CD4-positive, alpha-beta T cell (primary cell): Measurements from ENCODE around the gene HEPN1. TPM values are rescaled to one million over a fixed set of nuclear protein-coding genes. Genes with fewer than 3 reads are reported as not detected.

Source experiments
- ATAC-seq: fragments of 200-7000 bp; cut with Tn5 transposase; one replicate; pipeline ENCODE4 v1.10.0; 2022; ENCODE audit warnings: mild to moderate bottlenecking; ENCODE audit not compliant: poor library complexity
- CTCF ChIA-PET: fragments of 350-600 bp; sonication (Branson Sonifier 250); formaldehyde crosslinking; loops from one replicate; lab custom pipeline; 2021; ENCODE audit warnings: antibody characterized with exemption, inconsistent platforms; lab: Charles Lee
- POLR2A ChIA-PET: fragments of 350-600 bp; sonication (Branson Sonifier 250); formaldehyde crosslinking; loops from one replicate; lab custom pipeline; 2021; ENCODE audit warnings: antibody characterized with exemption, inconsistent platforms; lab: Charles Lee
- DNase-seq, 14 experiments: peaks; one replicate each; pipeline ENCODE4 v3.0.0-alpha.2; 2013 to 2020; ENCODE audit warnings: mixed read lengths in 2 of 14
- H3K27ac ChIP-seq, 2 donors: one replicate each; pipeline versions ENCODE4 v1.5.1 to v1.7.0; 2013; ENCODE audit warnings: low read length in 2 of 2, low read depth in 1 of 2, mild to moderate bottlenecking in 1 of 2
- H3K27me3 ChIP-seq, 2 experiments: 1 replicate in 1 of 2; 2 replicates in 1 of 2; pipeline versions ENCODE4 v1.6.1 to v1.7.0; 2013; ENCODE audit warnings: low read length in 2 of 2, control low read depth in 1 of 2, mild to moderate bottlenecking in 1 of 2, moderate library complexity in 1 of 2; ENCODE audit not compliant: insufficient read depth in 2 of 2, control insufficient read depth in 1 of 2
- H3K36me3 ChIP-seq: one replicate; pipeline ENCODE4 v1.6.1; 2013; ENCODE audit warnings: low read length, control low read depth; ENCODE audit not compliant: insufficient read depth
- H3K4me1 ChIP-seq: one replicate; pipeline ENCODE4 v1.6.1; 2013; ENCODE audit warnings: low read length, control low read depth; ENCODE audit not compliant: insufficient read depth
- H3K4me3 ChIP-seq: one replicate; pipeline ENCODE4 v1.5.1; 2013; ENCODE audit warnings: mild to moderate bottlenecking, low read length, moderate library complexity
- H3K9me3 ChIP-seq, 2 experiments: 1 replicate in 1 of 2; 2 replicates in 1 of 2; pipeline versions ENCODE4 v1.6.1 to v1.7.0; 2013; ENCODE audit warnings: low read length in 2 of 2, mild to moderate bottlenecking in 2 of 2, control low read depth in 1 of 2, moderate library complexity in 1 of 2; ENCODE audit not compliant: control insufficient read depth in 1 of 2, insufficient read depth in 1 of 2
- H3K27ac Mint-ChIP-seq: one replicate; pipeline ENCODE4 v1.8.0; 2020; ENCODE audit warnings: mixed read lengths
- H3K27me3 Mint-ChIP-seq: one replicate; pipeline ENCODE4 v1.8.0; 2021; ENCODE audit warnings: mixed read lengths
- H3K36me3 Mint-ChIP-seq: one replicate; pipeline ENCODE4 v1.8.0; 2021; ENCODE audit warnings: low read depth, mixed read lengths
- H3K4me1 Mint-ChIP-seq: one replicate; pipeline ENCODE4 v1.8.0; 2021; ENCODE audit warnings: low read depth, mixed read lengths
- H3K4me3 Mint-ChIP-seq: one replicate; pipeline ENCODE4 v1.8.0; 2020; ENCODE audit warnings: mild to moderate bottlenecking, mixed read lengths
- H3K9me3 Mint-ChIP-seq: one replicate; pipeline ENCODE4 v1.8.0; 2020; ENCODE audit warnings: mixed read lengths
- CTCF ChIP-seq: fragments of 200-600 bp; IDR thresholded peaks from one replicate; pipeline ENCODE4 v1.8.0; 2022; ENCODE audit warnings: antibody characterized with exemption, mild to moderate bottlenecking
- intact Hi-C, 2 experiments: fragments of 100-400 bp; cut with DNase I in 1 of 2; cut with micrococcal nuclease in 1 of 2; formaldehyde crosslinking; loops; one replicate each; pipeline versions ENCODE4 v1.15.1 to v1.9.0; 2023 to 2025; cut with DNase I, micrococcal nuclease
- total RNA-seq, 174 experiments: library from RNA in 2 of 174; stranded (reverse) in 2 of 174; gene quantifications; one replicate each; pipeline ENCODE4 v1.2.3 and lab custom pipeline; 2021 to 2026

HEPN1 gene
- total RNA-seq, 2 experiments from 2014 or later: not detected

- Mint-ChIP-seq H3K4me1 (peaks cover 9% of the 10 kb centered on the region), H3K27me3 (peaks cover 35% of the 10 kb centered on the region), H3K36me3 (no peaks in the 10 kb centered on the region), H3K9me3 (no peaks in the 10 kb centered on the region), H3K4me3 (no peak overlapping the region), H3K27ac (no peak overlapping the region)
- CTCF ChIA-PET: no interaction called here
- intact Hi-C loops: no loop called here
- no peak for TF ChIP-seq CTCF
- DNase-seq (no peak), ATAC-seq (no peak)
- H3K27me3 ChIP-seq: peaks cover 6 to 8% of the 10 kb centered on the region in 2 experiments
- POLR2A ChIA-PET: no interaction called here
- H3K4me3 ChIP-seq: no peak overlapping the region
- no peak overlapping the region for H3K27ac ChIP-seq
- no peaks in the 10 kb centered on the region for H3K36me3 ChIP-seq
- H3K4me1 ChIP-seq: peaks cover 5% of the 10 kb centered on the region
- no peaks in the 10 kb centered on the region for H3K9me3 ChIP-seq
Measured at GRCh38 chr11:124900464-124900863, 18.6 kb upstream of the HEPN1 start.

DNA sequence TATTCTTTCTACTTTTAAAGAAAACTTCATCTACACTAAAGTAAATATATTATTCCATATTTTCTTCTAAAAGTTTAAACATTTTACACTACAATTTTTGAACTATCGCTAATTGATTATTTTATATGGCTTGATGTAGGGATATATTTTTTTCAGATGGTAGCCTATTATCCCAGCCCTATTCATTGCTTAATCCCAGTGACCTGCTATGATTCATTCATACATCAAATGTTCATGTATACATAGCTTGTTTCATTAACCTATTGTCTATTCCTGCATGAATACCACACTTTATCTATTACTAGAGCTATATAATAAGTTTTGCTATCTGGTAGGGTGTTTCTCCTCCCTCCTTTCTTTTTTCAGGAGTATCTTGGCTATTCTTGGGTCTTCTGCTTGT, 16.4 kb upstream of the HEPN1 start:
- Mint-ChIP-seq H3K27ac (no peak overlapping the region), H3K4me3 (no peak overlapping the region), H3K4me1 (peaks cover 5% of the 10 kb centered on the region), H3K9me3 (no peaks in the 10 kb centered on the region), H3K27me3 (peaks cover 45% of the 10 kb centered on the region), H3K36me3 (no peaks in the 10 kb centered on the region)
- ChIA-PET CTCF (no interaction called here), POLR2A (no interaction called here)
- no peaks in the 10 kb centered on the region for H3K36me3 ChIP-seq
- DNase-seq (no peak), ATAC-seq (no peak)
- H3K27ac ChIP-seq: no peak overlapping the region
- peaks cover 6 to 8% of the 10 kb centered on the region in 2 experiments for H3K27me3 ChIP-seq
- intact Hi-C loops: no loop called here
- no peaks in the 10 kb centered on the region for H3K9me3 ChIP-seq
- no peak for TF ChIP-seq CTCF
- peaks cover 2% of the 10 kb centered on the region for H3K4me1 ChIP-seq
- no peak overlapping the region for H3K4me3 ChIP-seq

DNA sequence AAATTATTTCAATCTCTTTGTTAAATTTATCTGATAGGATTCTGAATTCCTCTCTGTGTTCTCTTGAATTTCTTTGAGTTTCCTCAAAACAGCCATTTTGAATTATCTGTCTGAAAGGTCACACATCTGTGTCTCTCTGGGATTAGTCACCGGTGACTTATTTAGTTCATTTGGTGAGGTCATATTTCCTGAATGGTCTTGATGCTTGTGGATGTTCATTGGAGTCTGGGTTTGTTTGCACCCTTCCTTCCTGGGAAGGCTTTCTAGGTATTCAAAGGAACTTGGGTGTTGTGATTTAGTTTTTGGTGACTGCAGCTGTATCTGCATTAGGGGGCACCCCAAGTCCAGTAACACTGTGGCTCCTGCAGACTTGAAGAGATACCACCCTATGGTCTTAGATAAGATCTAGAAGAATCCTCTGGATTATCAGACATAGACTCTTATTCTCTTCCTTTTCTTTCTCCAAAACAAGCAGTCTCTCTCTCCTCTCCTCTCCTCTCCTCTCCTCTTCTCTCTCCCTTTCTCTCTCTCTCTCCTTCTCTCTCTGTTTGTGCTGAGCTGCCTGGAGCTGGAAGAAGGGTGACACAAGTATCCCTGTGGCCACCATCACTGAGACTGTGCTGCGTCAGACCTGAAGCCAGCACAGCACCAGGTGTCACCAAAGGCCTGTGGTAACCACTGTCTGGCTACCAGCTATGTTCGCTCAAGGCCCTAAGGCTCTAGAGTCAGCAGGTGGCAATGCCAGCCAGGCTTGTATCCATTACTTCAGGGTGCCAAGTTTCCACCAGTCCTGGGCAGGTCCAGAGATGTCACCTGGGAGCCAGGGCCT, 3.3 kb upstream of the HEPN1 start:
- peaks cover 7% of the 10 kb centered on the region for H3K4me1 ChIP-seq

More for the DNA sequence above, 3.3 kb upstream of the HEPN1 start:
- DNase-seq: peak in 4 of 14 experiments; percentile 5 to 41 (median 10)
- Histone ChIP-seq H3K27me3 (peaks cover 0 to 4% of the 10 kb centered on the region in 2 experiments), H3K9me3 (peaks cover 0 to 4% of the 10 kb centered on the region in 2 experiments), H3K27ac (no peak overlapping the region), H3K36me3 (no peaks in the 10 kb centered on the region), H3K4me3 (no peak overlapping the region)
- no peak for TF ChIP-seq CTCF
- intact Hi-C loops: loop anchor here in 1 of 2 experiments (5.0 kb wide), 1 partner anchor 227 kb away; no protein-coding TSS in a partner anchor
- no peak for ATAC-seq
- ChIA-PET CTCF (no interaction called here), POLR2A (no interaction called here)
- Mint-ChIP-seq H3K9me3 (peaks cover 3% of the 10 kb centered on the region), H3K36me3 (no peaks in the 10 kb centered on the region), H3K4me1 (peaks cover 2% of the 10 kb centered on the region), H3K4me3 (no peak overlapping the region), H3K27ac (no peak overlapping the region), H3K27me3 (peaks cover 5% of the 10 kb centered on the region)
